MM.1S (cell line): ENCODE measurements around the gene STXBP6.

Source experiments
- DNase-seq: peaks from one replicate; pipeline ENCODE4 v3.0.0-alpha.2; 2015
- H2AFZ ChIP-seq: fragments of 300-600 bp; sonication (generic); 2 replicates; pipeline ENCODE4 v1.6.0; 2016; ENCODE audit warnings: antibody characterized with exemption, low read length
- H3F3A ChIP-seq: fragments of 300-600 bp; sonication (generic); 2 replicates; pipeline ENCODE4 v1.6.1; 2016; ENCODE audit warnings: mild to moderate bottlenecking, antibody characterized with exemption, low read length, moderate library complexity, mixed read lengths; ENCODE audit not compliant: insufficient read depth
- H3K27ac ChIP-seq: fragments of 300-600 bp; sonication (generic); 2 replicates; pipeline ENCODE4 v1.5.1; 2016; ENCODE audit warnings: mild to moderate bottlenecking, low read length
- H3K27me3 ChIP-seq: fragments of 300-600 bp; sonication (generic); replicated peaks from 2 replicates; pipeline ENCODE4 v1.6.0; 2016; ENCODE audit warnings: low read length; ENCODE audit not compliant: insufficient read depth
- H3K36me3 ChIP-seq: fragments of 300-600 bp; sonication (generic); replicated peaks from 2 replicates; pipeline ENCODE4 v1.6.1; 2016; ENCODE audit warnings: mild to moderate bottlenecking, low read length, mixed read lengths; ENCODE audit not compliant: insufficient read depth
- H3K4me1 ChIP-seq: fragments of 300-600 bp; sonication (generic); 2 replicates; pipeline ENCODE4 v1.6.1; 2016; ENCODE audit warnings: low read length, mixed read lengths
- H3K4me2 ChIP-seq: fragments of 300-600 bp; sonication (generic); 2 replicates; pipeline ENCODE4 v1.6.0; 2016; ENCODE audit warnings: low read depth, low read length
- H3K4me3 ChIP-seq: fragments of 300-600 bp; sonication (generic); 2 replicates; pipeline ENCODE4 v1.5.1; 2016; ENCODE audit warnings: low read length, mixed read lengths
- H3K79me2 ChIP-seq: fragments of 300-600 bp; sonication (generic); 2 replicates; pipeline ENCODE4 v1.6.1; 2016; ENCODE audit warnings: mixed run types, low read length, mixed read lengths
- H3K9ac ChIP-seq: fragments of 300-600 bp; sonication (generic); 2 replicates; pipeline ENCODE4 v1.6.1; 2016; ENCODE audit warnings: low read length, mixed read lengths
- H3K9me2 ChIP-seq: fragments of 300-600 bp; sonication (generic); replicated peaks from 2 replicates; pipeline ENCODE4 v1.6.1; 2016; ENCODE audit warnings: mild to moderate bottlenecking, low read length, mixed read lengths; ENCODE audit not compliant: insufficient read depth
- H3K9me3 ChIP-seq: fragments of 300-600 bp; sonication (generic); replicated peaks from 2 replicates; pipeline ENCODE4 v1.6.1; 2016; ENCODE audit warnings: mild to moderate bottlenecking, low read length, mixed read lengths; ENCODE audit not compliant: insufficient read depth
- H4K20me1 ChIP-seq: fragments of 300-600 bp; sonication (generic); 2 replicates; pipeline ENCODE4 v1.6.1; 2016; ENCODE audit warnings: mild to moderate bottlenecking, low read length, moderate library complexity, mixed read lengths; ENCODE audit not compliant: insufficient read depth
- CTCF ChIP-seq: fragments of 300-600 bp; sonication (generic); IDR thresholded peaks from 2 replicates; pipeline ENCODE4 v1.5.1; 2016; ENCODE audit warnings: antibody characterized with exemption, low read length, mixed read lengths
- EZH2 ChIP-seq: fragments of 300-600 bp; sonication (generic); optimal IDR thresholded peaks from 2 replicates; pipeline ENCODE3; 2017; ENCODE audit warnings: low read depth, mild to moderate bottlenecking, antibody characterized with exemption, low read length, mixed read lengths
- EZH2phosphoT487 ChIP-seq: fragments of 300-600 bp; sonication (generic); IDR thresholded peaks from 2 replicates; pipeline ENCODE4 v1.6.1; 2018; ENCODE audit warnings: antibody characterized with exemption, low read length

STXBP6 gene

GRCh38 chr14:25074099-25074685 is 24.2 kb upstream of the STXBP6 start:
- no peaks in the 10 kb centered on the region for H3K9me3 ChIP-seq
- no peak overlapping the region for H2AFZ ChIP-seq
- no peaks in the 10 kb centered on the region for H3K9me2 ChIP-seq
- H3K36me3 ChIP-seq, result no peaks in the 10 kb centered on the region
- TF ChIP-seq EZH2phosphoT487, result no peak
- TF ChIP-seq EZH2, result no peak
- TF ChIP-seq CTCF, result no peak
- no peak overlapping the region for H3K4me3 ChIP-seq
- H3K4me2 ChIP-seq, result no peak overlapping the region
- H3K27me3 ChIP-seq, result no peaks in the 10 kb centered on the region
- no peak overlapping the region for H3K27ac ChIP-seq
- no peak overlapping the region for H3K9ac ChIP-seq
- H4K20me1 ChIP-seq, result no peaks in the 10 kb centered on the region
- no peak for DNase-seq
- no peaks in the 10 kb centered on the region for H3F3A ChIP-seq
- no peaks in the 10 kb centered on the region for H3K4me1 ChIP-seq
- H3K79me2 ChIP-seq, result no peaks in the 10 kb centered on the region

GRCh38 chr14:25069879-25070278 is 19.9 kb upstream of the STXBP6 start:
- H3K4me1 ChIP-seq, result no peaks in the 10 kb centered on the region
- H4K20me1 ChIP-seq, result no peaks in the 10 kb centered on the region
- no peak overlapping the region for H3K27ac ChIP-seq
- no peaks in the 10 kb centered on the region for H3F3A ChIP-seq
- no peaks in the 10 kb centered on the region for H3K9me3 ChIP-seq
- TF ChIP-seq CTCF (no peak), EZH2 (no peak), EZH2phosphoT487 (no peak)
- no peaks in the 10 kb centered on the region for H3K9me2 ChIP-seq
- H3K4me3 ChIP-seq, result no peak overlapping the region
- no peaks in the 10 kb centered on the region for H3K27me3 ChIP-seq
- H3K9ac ChIP-seq, result no peak overlapping the region
- H3K79me2 ChIP-seq, result no peaks in the 10 kb centered on the region
- no peak for DNase-seq
- H3K4me2 ChIP-seq, result no peak overlapping the region
- H2AFZ ChIP-seq, result no peak overlapping the region
- H3K36me3 ChIP-seq, result no peaks in the 10 kb centered on the region

GRCh38 chr14:25067600-25067999 is 17.7 kb upstream of the STXBP6 start:
- H3K9me3 ChIP-seq, result no peaks in the 10 kb centered on the region
- H3K36me3 ChIP-seq, result no peaks in the 10 kb centered on the region
- no peaks in the 10 kb centered on the region for H3F3A ChIP-seq
- no peaks in the 10 kb centered on the region for H4K20me1 ChIP-seq
- no peak overlapping the region for H3K4me2 ChIP-seq
- DNase-seq, result no peak
- H3K27me3 ChIP-seq, result no peaks in the 10 kb centered on the region
- no peak overlapping the region for H3K27ac ChIP-seq
- H3K9ac ChIP-seq, result no peak overlapping the region
- H3K4me1 ChIP-seq, result no peaks in the 10 kb centered on the region
- H3K79me2 ChIP-seq, result no peaks in the 10 kb centered on the region
- H3K4me3 ChIP-seq, result no peak overlapping the region
- H2AFZ ChIP-seq, result no peak overlapping the region
- TF ChIP-seq EZH2, result no peak
- TF ChIP-seq CTCF, result no peak
- H3K9me2 ChIP-seq, result no peaks in the 10 kb centered on the region
